ENCODE measurements around the gene INPP5A. TPM values are rescaled to one million over a fixed set of nuclear protein-coding genes. Genes with fewer than 3 reads are reported as not detected.
"Not testable (repeated sequence)": the region's sequence is repeated elsewhere in the genome, so short reads cannot be mapped to it uniquely, and the experiment has no call there.

Gene INPP5A
- total and polyA plus RNA-seq, 5 donors from 2014 or later: 0.66 to 21.3 (median 1.0) TPM

DNA sequence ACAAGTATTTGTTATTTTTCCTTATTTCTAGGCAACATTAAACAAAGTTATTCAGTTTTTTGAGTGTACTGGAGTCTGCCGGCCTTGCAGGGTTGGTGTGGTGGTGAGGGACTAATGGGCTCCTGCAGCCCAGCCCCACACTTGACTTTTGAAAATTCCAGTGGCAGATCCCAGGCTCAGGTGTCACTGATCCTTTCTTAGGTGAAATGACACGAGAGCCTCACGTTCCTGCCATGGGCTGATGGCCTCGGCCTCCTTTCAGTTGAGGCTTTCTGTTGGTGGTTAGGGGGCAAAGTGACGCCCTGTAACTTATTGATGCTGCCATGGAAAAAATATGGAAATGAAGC is 130.4 kb downstream of the INPP5A start:
- Histone ChIP-seq H3K4me1 (ENCODE audit: control insufficient read depth, insufficient read depth, low read length, poor library complexity, severe bottlenecking) (no peaks in the 10 kb centered on the region), H3K36me3 (ENCODE audit: control insufficient read depth, insufficient read depth, low read length) (no peaks in the 10 kb centered on the region), H3K27me3 (ENCODE audit: control insufficient read depth, insufficient read depth, low read length) (no peaks in the 10 kb centered on the region), H3K4me3 (ENCODE audit: low read depth, low read length) (no peak overlapping the region), H3K27ac (ENCODE audit: insufficient read depth, low read length, poor library complexity, severe bottlenecking) (no peak overlapping the region), H3K9me3 (ENCODE audit: control insufficient read depth in 2 of 2, low read length in 2 of 2) (no peaks in the 10 kb centered on the region)
- Mint-ChIP-seq H3K27me3 (no peaks in the 10 kb centered on the region), H3K36me3 (peaks cover 16% of the 10 kb centered on the region), H3K4me3 (no peak overlapping the region), H3K27ac (no peak overlapping the region), H3K4me1 (peaks cover 0 to 11% (median 6%) of the 10 kb centered on the region in 4 donors), H3K9me3 (no peaks in the 10 kb centered on the region)
- DNase-seq: no peak
- no peak for ATAC-seq (ENCODE audit: low read depth in 2 of 2)

GRCh38 chr10:132669208-132669861 is 131.7 kb downstream of the INPP5A start:
- Mint-ChIP-seq H3K27me3 (no peaks in the 10 kb centered on the region), H3K36me3 (peaks cover 17% of the 10 kb centered on the region), H3K9me3 (no peaks in the 10 kb centered on the region), H3K27ac (no peak overlapping the region), H3K4me3 (no peak overlapping the region), H3K4me1 (peaks cover 0 to 10% (median 3%) of the 10 kb centered on the region in 4 donors)
- Histone ChIP-seq H3K4me3 (ENCODE audit: low read depth, low read length) (no peak overlapping the region), H3K27ac (ENCODE audit: insufficient read depth, low read length, poor library complexity, severe bottlenecking) (no peak overlapping the region), H3K4me1 (ENCODE audit: control insufficient read depth, insufficient read depth, low read length, poor library complexity, severe bottlenecking) (no peaks in the 10 kb centered on the region), H3K9me3 (ENCODE audit: control insufficient read depth in 2 of 2, low read length in 2 of 2) (no peaks in the 10 kb centered on the region), H3K36me3 (ENCODE audit: control insufficient read depth, insufficient read depth, low read length) (no peaks in the 10 kb centered on the region), H3K27me3 (ENCODE audit: control insufficient read depth, insufficient read depth, low read length) (no peaks in the 10 kb centered on the region)
- ATAC-seq (ENCODE audit: low read depth in 2 of 2) (peak in 1 of 2 donors; percentile 20), DNase-seq (no peak)

- no peaks in the 10 kb centered on the region for H3K9me3 ChIP-seq (ENCODE audit: control insufficient read depth in 2 of 2, low read length in 2 of 2)
- no peak overlapping the region for H3K27ac ChIP-seq (ENCODE audit: insufficient read depth, low read length, poor library complexity, severe bottlenecking)
- ATAC-seq (ENCODE audit: low read depth in 2 of 2) (no peak), DNase-seq (no peak)
- H3K36me3 ChIP-seq (ENCODE audit: control insufficient read depth, insufficient read depth, low read length): no peaks in the 10 kb centered on the region
- no peaks in the 10 kb centered on the region for H3K27me3 ChIP-seq (ENCODE audit: control insufficient read depth, insufficient read depth, low read length)
- Mint-ChIP-seq H3K27me3 (no peaks in the 10 kb centered on the region), H3K9me3 (no peaks in the 10 kb centered on the region), H3K27ac (no peak overlapping the region), H3K36me3 (peaks cover 20% of the 10 kb centered on the region), H3K4me3 (no peak overlapping the region), H3K4me1 (peaks cover 0 to 10% (median 3%) of the 10 kb centered on the region in 4 donors)
- no peak overlapping the region for H3K4me3 ChIP-seq (ENCODE audit: low read depth, low read length)
- H3K4me1 ChIP-seq (ENCODE audit: control insufficient read depth, insufficient read depth, low read length, poor library complexity, severe bottlenecking): no peaks in the 10 kb centered on the region
These were observed 133.1 kb downstream of the INPP5A start for GRCh38 chr10:132670546-132671227.

GRCh38 chr10:132671228-132672154 is 133.9 kb downstream of the INPP5A start:
- H3K27me3 Mint-ChIP-seq: no peaks in the 10 kb centered on the region
- H3K9me3 Mint-ChIP-seq: no peaks in the 10 kb centered on the region
- Histone ChIP-seq H3K27ac (ENCODE audit: insufficient read depth, low read length, poor library complexity, severe bottlenecking) (no peak overlapping the region), H3K9me3 (ENCODE audit: control insufficient read depth in 2 of 2, low read length in 2 of 2) (no peaks in the 10 kb centered on the region), H3K4me1 (ENCODE audit: control insufficient read depth, insufficient read depth, low read length, poor library complexity, severe bottlenecking) (no peaks in the 10 kb centered on the region), H3K36me3 (ENCODE audit: control insufficient read depth, insufficient read depth, low read length) (no peaks in the 10 kb centered on the region), H3K4me3 (ENCODE audit: low read depth, low read length) (no peak overlapping the region), H3K27me3 (ENCODE audit: control insufficient read depth, insufficient read depth, low read length) (no peaks in the 10 kb centered on the region)
- peaks cover 20% of the 10 kb centered on the region for H3K36me3 Mint-ChIP-seq
- ATAC-seq (ENCODE audit: low read depth in 2 of 2): no peak
- H3K4me1 Mint-ChIP-seq: peaks cover 0 to 10% (median 3%) of the 10 kb centered on the region in 4 donors
- no peak for DNase-seq
- H3K4me3 Mint-ChIP-seq: no peak overlapping the region
- peak overlapping the region in 1 of 3 donors; percentile 51 for H3K27ac Mint-ChIP-seq

GRCh38 chr10:132673746-132674145 is 136.2 kb downstream of the INPP5A start:
- not testable (repeated sequence) for H3K9me3 ChIP-seq (ENCODE audit: control insufficient read depth in 2 of 2, low read length in 2 of 2); H3K36me3 ChIP-seq (ENCODE audit: control insufficient read depth, insufficient read depth, low read length); H3K27me3 ChIP-seq (ENCODE audit: control insufficient read depth, insufficient read depth, low read length); DNase-seq; H3K4me1 ChIP-seq (ENCODE audit: control insufficient read depth, insufficient read depth, low read length, poor library complexity, severe bottlenecking); H3K4me3 Mint-ChIP-seq; H3K9me3 Mint-ChIP-seq; H3K4me3 ChIP-seq (ENCODE audit: low read depth, low read length); H3K4me1 Mint-ChIP-seq; ATAC-seq (ENCODE audit: low read depth in 2 of 2); H3K27me3 Mint-ChIP-seq; H3K27ac ChIP-seq (ENCODE audit: insufficient read depth, low read length, poor library complexity, severe bottlenecking)
- peaks cover 18% of the 10 kb centered on the region for H3K36me3 Mint-ChIP-seq
- peak overlapping the region in 1 of 3 donors; percentile 85 for H3K27ac Mint-ChIP-seq

GRCh38 chr10:132674311-132674710 is 136.7 kb downstream of the INPP5A start:
- peak overlapping the region in 1 of 3 donors; percentile 85 for H3K27ac Mint-ChIP-seq
- no peaks in the 10 kb centered on the region for H3K9me3 Mint-ChIP-seq
- DNase-seq (no peak), ATAC-seq (ENCODE audit: low read depth in 2 of 2) (no peak)
- H3K36me3 Mint-ChIP-seq: peaks cover 23% of the 10 kb centered on the region
- Histone ChIP-seq H3K36me3 (ENCODE audit: control insufficient read depth, insufficient read depth, low read length) (no peaks in the 10 kb centered on the region), H3K4me3 (ENCODE audit: low read depth, low read length) (no peak overlapping the region), H3K9me3 (ENCODE audit: control insufficient read depth in 2 of 2, low read length in 2 of 2) (no peaks in the 10 kb centered on the region), H3K27ac (ENCODE audit: insufficient read depth, low read length, poor library complexity, severe bottlenecking) (no peak overlapping the region), H3K4me1 (ENCODE audit: control insufficient read depth, insufficient read depth, low read length, poor library complexity, severe bottlenecking) (no peaks in the 10 kb centered on the region), H3K27me3 (ENCODE audit: control insufficient read depth, insufficient read depth, low read length) (no peaks in the 10 kb centered on the region)
- H3K4me3 Mint-ChIP-seq: no peak overlapping the region
- H3K27me3 Mint-ChIP-seq: no peaks in the 10 kb centered on the region
- peaks cover 0 to 9% (median 3%) of the 10 kb centered on the region in 4 donors for H3K4me1 Mint-ChIP-seq

DNA sequence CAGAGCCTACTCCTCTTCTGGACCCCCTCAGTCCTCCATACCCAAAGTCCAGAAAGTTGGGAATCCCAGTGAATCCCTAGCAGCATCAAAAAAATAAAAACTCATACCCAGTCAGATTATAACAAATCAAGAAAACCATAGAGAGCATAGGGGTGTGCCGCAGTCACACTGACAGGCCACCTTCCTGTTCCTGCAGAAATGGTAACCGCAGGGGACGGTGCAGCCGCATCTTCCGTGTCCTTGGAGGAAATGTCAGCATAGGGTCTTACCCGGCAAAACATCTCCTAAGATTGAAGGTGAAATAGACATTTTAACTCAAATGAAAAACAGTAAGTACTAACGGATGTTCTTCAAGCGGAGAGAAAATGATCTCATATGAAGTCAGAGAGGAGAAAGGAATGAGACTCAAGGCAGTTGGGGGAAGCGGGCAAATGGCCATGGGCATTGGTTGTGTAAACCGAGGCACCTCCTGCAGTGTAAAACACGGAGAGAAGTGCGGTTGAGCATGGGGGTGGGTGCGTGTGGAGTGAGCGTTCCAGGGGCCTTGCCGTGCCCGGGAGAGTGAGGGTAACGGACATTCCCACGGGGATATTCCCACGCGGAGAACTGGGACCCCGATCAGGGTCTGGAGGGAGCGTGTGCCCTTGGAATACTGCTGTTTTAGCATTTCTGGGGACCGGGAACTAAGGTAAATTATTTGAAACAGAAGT is 137.6 kb downstream of the INPP5A start:
- Mint-ChIP-seq H3K4me3 (peak overlapping the region in 1 of 4 donors; percentile 5), H3K4me1 (peaks cover 0 to 9% (median 3%) of the 10 kb centered on the region in 4 donors), H3K9me3 (peaks cover 0 to 2% (median 0%) of the 10 kb centered on the region in 7 donors), H3K27me3 (no peaks in the 10 kb centered on the region), H3K27ac (peak overlapping the region in 1 of 3 donors; percentile 8), H3K36me3 (peaks cover 23% of the 10 kb centered on the region)
- no peaks in the 10 kb centered on the region for H3K4me1 ChIP-seq (ENCODE audit: control insufficient read depth, insufficient read depth, low read length, poor library complexity, severe bottlenecking)
- no peak for ATAC-seq (ENCODE audit: low read depth in 2 of 2)
- H3K4me3 ChIP-seq (ENCODE audit: low read depth, low read length): no peak overlapping the region
- H3K27me3 ChIP-seq (ENCODE audit: control insufficient read depth, insufficient read depth, low read length): no peaks in the 10 kb centered on the region
- no peak for DNase-seq
- no peaks in the 10 kb centered on the region for H3K9me3 ChIP-seq (ENCODE audit: control insufficient read depth in 2 of 2, low read length in 2 of 2)
- H3K27ac ChIP-seq (ENCODE audit: insufficient read depth, low read length, poor library complexity, severe bottlenecking): no peak overlapping the region
- no peaks in the 10 kb centered on the region for H3K36me3 ChIP-seq (ENCODE audit: control insufficient read depth, insufficient read depth, low read length)

Measured in CD4-positive, CD25-positive, alpha-beta regulatory T cell (primary cell).